Psoas muscle (tissue), 8 donors: ENCODE results near the gene CARMIL3. TPM values are rescaled to one million over a fixed set of nuclear protein-coding genes. Genes with fewer than 3 reads are reported as not detected.

Source experiments
- ATAC-seq, 4 donors: fragments of 200-7000 bp; cut with Tn5 transposase; one replicate each; pipeline ENCODE4 v1.9.1; 2020; ENCODE audit warnings: moderate library complexity in 3 of 4, mild to moderate bottlenecking in 2 of 4
- DNase-seq, 2 donors: peaks; one replicate each; pipeline ENCODE4 v3.0.0-alpha.2; 2020
- H3K27ac ChIP-seq: fragments of 200-600 bp; one replicate; pipeline ENCODE4 v1.8.0; 2022
- H3K27me3 ChIP-seq, 3 donors: fragments of 200-600 bp in 1 of 3; one replicate each; pipeline versions ENCODE4 v1.6.1 to v1.8.0; 2013 to 2022; ENCODE audit warnings: low read length in 2 of 3, mild to moderate bottlenecking in 2 of 3, moderate library complexity in 1 of 3; ENCODE audit not compliant: insufficient read depth in 3 of 3
- H3K36me3 ChIP-seq, 2 donors: fragments of 200-600 bp in 1 of 2; one replicate each; pipeline versions ENCODE4 v1.6.1 to v1.8.0; 2013 to 2022; ENCODE audit warnings: low read depth in 1 of 2, mild to moderate bottlenecking in 1 of 2, moderate library complexity in 1 of 2; ENCODE audit not compliant: insufficient read depth in 1 of 2
- H3K4me1 ChIP-seq: fragments of 200-600 bp; one replicate; pipeline ENCODE4 v1.8.0; 2022
- H3K4me3 ChIP-seq: fragments of 200-600 bp; one replicate; pipeline ENCODE4 v1.8.0; 2022; ENCODE audit warnings: mild to moderate bottlenecking
- H3K9me3 ChIP-seq: fragments of 200-600 bp; one replicate; pipeline ENCODE4 v1.8.0; 2022
- WGBS, 3 donors: extraction: QIAGEN DNeasy Blood & Tissue Kit; methylation state at CpG; one replicate each; pipeline versions ENCODE4 v1.1.6 to v1.1.7; 2013; 5-methylcytosine and 5-hydroxymethylcytosine counted together
- intact Hi-C, 2 donors: fragments of 100-400 bp; cut with DNase I; formaldehyde crosslinking; loops; one replicate each; pipeline versions ENCODE4 v1.11.0 to v1.14.2; 2022
- polyA plus RNA-seq, 3 donors: library from polyadenylated mRNA; stranded (reverse); fragments of 200-250 nt; gene quantifications; one replicate each; pipeline ENCODE4 v1.2.3, GENCODE V29; 2013
- total RNA-seq, 4 donors: library from RNA; stranded (reverse); fragmentation: NEBNext Ultra II Directional in 2 of 4; extraction: Animal tissue kit (Norgen Biotek cat#: 25700) in 2 of 4; gene quantifications; one replicate each; pipeline versions ENCODE4 v1.2.1 to v1.2.4, GENCODE V29; 2021 to 2023
- TF ChIP-seq, protein P1 (sequence below): fragments of 200-600 bp; IDR thresholded peaks from one replicate; pipeline ENCODE4 v1.8.0; 2022; ENCODE audit warnings: antibody characterized with exemption
- donor health status: healthy with polysubstance abuse.
- donor health status: DM: no; HTN: no; CAD: no; lungs with moderate emphysema.
- donor health status: Bipolar disorder and iron deficiency.
- donor health status: healthy.
- donor health status: DM: yes; HTN: yes; CAD: no.
- donor health status: DM: no; HTN: no; CAD: no.
- donor health status: DM: no; HTN: no; CAD: no.
- donor health status: DM: yes; HTN: yes; CAD: no.

Gene CARMIL3
- total and polyA plus RNA-seq, 7 donors = 0.04 to 0.19 (median 0.08) TPM; not detected in 2

GRCh38 chr14:24116128-24116814 lies 64.5 kb downstream of the CARMIL3 start:
- WGBS, 3 donors = 80 to 86% (median 85%) methylated on average over 6 of the region's 6 CpGs
- Histone ChIP-seq H3K4me1 (peaks cover 15% of the 10 kb centered on the region), H3K36me3 (peaks cover 3 to 49% of the 10 kb centered on the region in 2 donors), H3K9me3 (no peaks in the 10 kb centered on the region), H3K27ac (no peak overlapping the region), H3K4me3 (peak overlapping the region; percentile 80), H3K27me3 (no peaks in the 10 kb centered on the region)
- DNase-seq = no peak
- no peak for ATAC-seq
- TF ChIP-seq, protein P1, sequence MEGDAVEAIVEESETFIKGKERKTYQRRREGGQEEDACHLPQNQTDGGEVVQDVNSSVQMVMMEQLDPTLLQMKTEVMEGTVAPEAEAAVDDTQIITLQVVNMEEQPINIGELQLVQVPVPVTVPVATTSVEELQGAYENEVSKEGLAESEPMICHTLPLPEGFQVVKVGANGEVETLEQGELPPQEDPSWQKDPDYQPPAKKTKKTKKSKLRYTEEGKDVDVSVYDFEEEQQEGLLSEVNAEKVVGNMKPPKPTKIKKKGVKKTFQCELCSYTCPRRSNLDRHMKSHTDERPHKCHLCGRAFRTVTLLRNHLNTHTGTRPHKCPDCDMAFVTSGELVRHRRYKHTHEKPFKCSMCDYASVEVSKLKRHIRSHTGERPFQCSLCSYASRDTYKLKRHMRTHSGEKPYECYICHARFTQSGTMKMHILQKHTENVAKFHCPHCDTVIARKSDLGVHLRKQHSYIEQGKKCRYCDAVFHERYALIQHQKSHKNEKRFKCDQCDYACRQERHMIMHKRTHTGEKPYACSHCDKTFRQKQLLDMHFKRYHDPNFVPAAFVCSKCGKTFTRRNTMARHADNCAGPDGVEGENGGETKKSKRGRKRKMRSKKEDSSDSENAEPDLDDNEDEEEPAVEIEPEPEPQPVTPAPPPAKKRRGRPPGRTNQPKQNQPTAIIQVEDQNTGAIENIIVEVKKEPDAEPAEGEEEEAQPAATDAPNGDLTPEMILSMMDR = no peak
- intact Hi-C loops = no loop called here

DNA sequence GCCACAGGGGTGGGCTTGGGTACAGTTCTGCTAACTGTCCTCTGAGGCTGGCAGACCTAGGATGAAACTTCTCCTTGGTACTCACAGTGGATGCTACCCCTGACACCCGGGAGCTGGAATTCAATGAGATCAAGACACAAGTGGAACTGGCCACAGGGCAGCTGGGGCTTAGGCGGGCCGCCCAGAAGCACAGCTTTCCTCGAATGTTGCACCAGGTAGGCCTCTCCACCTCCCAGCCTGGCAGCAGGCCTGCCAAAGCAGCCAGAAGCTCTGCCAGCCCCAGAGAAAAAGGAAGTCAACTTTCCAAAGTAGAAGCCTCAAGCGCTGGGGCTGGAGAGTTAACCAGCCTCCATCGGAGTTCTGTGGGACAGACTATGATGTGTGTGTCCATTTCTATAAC lies 65.4 kb downstream of the CARMIL3 start:
- Histone ChIP-seq H3K27me3 (no peaks in the 10 kb centered on the region), H3K36me3 (peaks cover 4 to 58% of the 10 kb centered on the region in 2 donors), H3K9me3 (no peaks in the 10 kb centered on the region), H3K4me1 (peaks cover 15% of the 10 kb centered on the region), H3K27ac (no peak overlapping the region), H3K4me3 (no peak overlapping the region)
- ATAC-seq (no peak), DNase-seq (no peak)
- intact Hi-C loops = no loop called here
- TF ChIP-seq, protein P1 = no peak
- WGBS, 3 donors = 78 to 91% (median 79%) methylated on average over 6 of the region's 6 CpGs

Other genes with a start within 250 kb of the CARMIL3 start
- 10 to 100 TPM; 24.6 to 57.3 (median 39.5) TPM for gene DHRS4, start 98.2 kb upstream of the CARMIL3 start, total RNA-seq
- 10 to 100 TPM; 18.9 to 76.7 (median 39.0) TPM for gene DHRS4, start 98.2 kb upstream of the CARMIL3 start, polyA plus RNA-seq
- gene DHRS4L2, start 63.1 kb upstream of the CARMIL3 start, total RNA-seq = 10 to 100 TPM; 25.9 to 43.4 (median 31.9) TPM
- gene DHRS4L2, start 63.1 kb upstream of the CARMIL3 start, polyA plus RNA-seq = 10 to 100 TPM; 19.4 to 62.0 (median 30.8) TPM
- not detected for gene CPNE6, start 19.6 kb downstream of the CARMIL3 start, total RNA-seq
- gene CPNE6, start 19.6 kb downstream of the CARMIL3 start, polyA plus RNA-seq = under 1 TPM in 1 of 3 donors, not detected in 2; 0.06 TPM
- 1 to 10 TPM; 2.1 to 4.5 (median 2.7) TPM for gene PCK2, start 42.3 kb downstream of the CARMIL3 start, total RNA-seq
- gene PCK2, start 42.3 kb downstream of the CARMIL3 start, polyA plus RNA-seq = 1 to 10 TPM; 2.0 to 2.7 (median 2.0) TPM
- gene DCAF11, start 62.8 kb downstream of the CARMIL3 start, total RNA-seq = 10 to 100 TPM; 48.8 to 73.5 (median 68.6) TPM
- gene DCAF11, start 62.8 kb downstream of the CARMIL3 start, polyA plus RNA-seq = 10 to 100 TPM; 34.7 to 66.4 (median 35.4) TPM
- gene NRL, start 62.9 kb downstream of the CARMIL3 start, total RNA-seq = 1 to 10 TPM; 1.5 to 3.6 (median 2.5) TPM
- gene NRL, start 62.9 kb downstream of the CARMIL3 start, polyA plus RNA-seq = 1 to 10 TPM; 1.2 to 5.1 (median 2.4) TPM
- 100 to 1,000 TPM in 3 of 4 donors, 10 to 100 TPM in 1; 72.8 to 167 (median 137) TPM for gene FITM1, start 78.7 kb downstream of the CARMIL3 start, total RNA-seq
- 100 to 1,000 TPM; 100 to 163 (median 113) TPM for gene FITM1, start 78.7 kb downstream of the CARMIL3 start, polyA plus RNA-seq
- gene PSME1, start 84.2 kb downstream of the CARMIL3 start, total RNA-seq = 100 to 1,000 TPM in 1 of 4 donors, 10 to 100 TPM in 3; 49.2 to 122 (median 80.3) TPM
- gene PSME1, start 84.2 kb downstream of the CARMIL3 start, polyA plus RNA-seq = 100 to 1,000 TPM in 1 of 3 donors, 10 to 100 TPM in 2; 73.0 to 106 (median 92.6) TPM
- gene EMC9, start 89.6 kb downstream of the CARMIL3 start, total RNA-seq = 10 to 100 TPM; 18.0 to 67.5 (median 36.1) TPM
- 10 to 100 TPM; 17.2 to 35.5 (median 30.9) TPM for gene EMC9, start 89.6 kb downstream of the CARMIL3 start, polyA plus RNA-seq
- 100 to 1,000 TPM in 1 of 4 donors, 10 to 100 TPM in 3; 30.1 to 179 (median 76.0) TPM for gene PSME2, start 94.6 kb downstream of the CARMIL3 start, total RNA-seq
- gene PSME2, start 94.6 kb downstream of the CARMIL3 start, polyA plus RNA-seq = 10 to 100 TPM; 64.7 to 80.0 (median 76.4) TPM
- 10 to 100 TPM; 46.4 to 81.5 (median 64.7) TPM for gene RNF31, start 95.5 kb downstream of the CARMIL3 start, total RNA-seq
- 10 to 100 TPM; 43.3 to 57.3 (median 55.7) TPM for gene RNF31, start 95.5 kb downstream of the CARMIL3 start, polyA plus RNA-seq
- 10 to 100 TPM; 10.4 to 21.6 (median 15.1) TPM for gene IRF9, start 109.3 kb downstream of the CARMIL3 start, total RNA-seq
- gene IRF9, start 109.3 kb downstream of the CARMIL3 start, polyA plus RNA-seq = 10 to 100 TPM in 2 of 3 donors, 1 to 10 TPM in 1; 7.9 to 14.2 (median 11.8) TPM
- 1 to 10 TPM; 1.0 to 1.6 (median 1.3) TPM for gene REC8, start 120.1 kb downstream of the CARMIL3 start, total RNA-seq
- gene REC8, start 120.1 kb downstream of the CARMIL3 start, polyA plus RNA-seq = 1 to 10 TPM in 1 of 3 donors, under 1 TPM in 2; 0.13 to 1.2 (median 0.86) TPM
- gene IPO4, start 136.8 kb downstream of the CARMIL3 start, total RNA-seq = 10 to 100 TPM; 35.7 to 75.9 (median 51.1) TPM
- 10 to 100 TPM; 28.8 to 99.7 (median 62.4) TPM for gene IPO4, start 136.8 kb downstream of the CARMIL3 start, polyA plus RNA-seq
- gene TM9SF1, start 143.4 kb downstream of the CARMIL3 start, total RNA-seq = 10 to 100 TPM; 21.0 to 22.7 (median 21.8) TPM
- gene TM9SF1, start 143.4 kb downstream of the CARMIL3 start, polyA plus RNA-seq = 10 to 100 TPM; 21.7 to 43.4 (median 31.7) TPM
- gene TSSK4, start 153.7 kb downstream of the CARMIL3 start, total RNA-seq = not detected
- gene TSSK4, start 153.7 kb downstream of the CARMIL3 start, polyA plus RNA-seq = under 1 TPM in 2 of 3 donors, not detected in 1; 0.05 to 0.06 TPM
- 10 to 100 TPM; 12.3 to 18.2 (median 15.7) TPM for gene CHMP4A, start 161.5 kb downstream of the CARMIL3 start, total RNA-seq
- 10 to 100 TPM; 29.6 to 42.1 (median 29.9) TPM for gene CHMP4A, start 161.5 kb downstream of the CARMIL3 start, polyA plus RNA-seq
- 10 to 100 TPM in 3 of 4 donors, 1 to 10 TPM in 1; 9.4 to 16.3 (median 12.1) TPM for gene MDP1, start 164.1 kb downstream of the CARMIL3 start, total RNA-seq
- gene MDP1, start 164.1 kb downstream of the CARMIL3 start, polyA plus RNA-seq = 10 to 100 TPM in 2 of 3 donors, 1 to 10 TPM in 1; 6.2 to 19.7 (median 13.0) TPM
- gene NEDD8, start 180.4 kb downstream of the CARMIL3 start, total RNA-seq = 100 to 1,000 TPM; 135 to 206 (median 159) TPM
- 100 to 1,000 TPM; 214 to 315 (median 297) TPM for gene NEDD8, start 180.4 kb downstream of the CARMIL3 start, polyA plus RNA-seq
- 10 to 100 TPM; 19.7 to 33.1 (median 27.9) TPM for gene GMPR2, start 180.9 kb downstream of the CARMIL3 start, total RNA-seq
- 10 to 100 TPM; 17.7 to 24.0 (median 21.7) TPM for gene GMPR2, start 180.9 kb downstream of the CARMIL3 start, polyA plus RNA-seq
- 10 to 100 TPM; 36.6 to 69.6 (median 65.2) TPM for gene TINF2, start 190.6 kb downstream of the CARMIL3 start, total RNA-seq
- 100 to 1,000 TPM in 1 of 3 donors, 10 to 100 TPM in 2; 37.8 to 103 (median 48.3) TPM for gene TINF2, start 190.6 kb downstream of the CARMIL3 start, polyA plus RNA-seq
- under 1 TPM in 3 of 4 donors, not detected in 1; 0.25 to 0.50 (median 0.32) TPM for gene TGM1, start 211.2 kb downstream of the CARMIL3 start, total RNA-seq
- 1 to 10 TPM in 1 of 3 donors, under 1 TPM in 2; 0.17 to 1.3 (median 0.86) TPM for gene TGM1, start 211.2 kb downstream of the CARMIL3 start, polyA plus RNA-seq
- gene RABGGTA, start 219.6 kb downstream of the CARMIL3 start, total RNA-seq = 10 to 100 TPM; 16.9 to 17.8 (median 17.3) TPM
- 10 to 100 TPM; 15.1 to 36.2 (median 18.9) TPM for gene RABGGTA, start 219.6 kb downstream of the CARMIL3 start, polyA plus RNA-seq
- 1 to 10 TPM; 1.9 to 3.4 (median 2.7) TPM for gene DHRS1, start 247.8 kb downstream of the CARMIL3 start, total RNA-seq
- gene DHRS1, start 247.8 kb downstream of the CARMIL3 start, polyA plus RNA-seq = 1 to 10 TPM; 1.5 to 6.4 (median 3.4) TPM
- 10 to 100 TPM; 36.7 to 38.8 (median 37.7) TPM for gene NOP9, start 247.8 kb downstream of the CARMIL3 start, total RNA-seq
- gene NOP9, start 247.8 kb downstream of the CARMIL3 start, polyA plus RNA-seq = 10 to 100 TPM; 11.4 to 29.8 (median 16.1) TPM